ENCODE measurements around the gene GPRC5A.
A peak's percentile ranks its signal among the peaks of the same experiment; 100 is the strongest.

The GPRC5A gene

DNA sequence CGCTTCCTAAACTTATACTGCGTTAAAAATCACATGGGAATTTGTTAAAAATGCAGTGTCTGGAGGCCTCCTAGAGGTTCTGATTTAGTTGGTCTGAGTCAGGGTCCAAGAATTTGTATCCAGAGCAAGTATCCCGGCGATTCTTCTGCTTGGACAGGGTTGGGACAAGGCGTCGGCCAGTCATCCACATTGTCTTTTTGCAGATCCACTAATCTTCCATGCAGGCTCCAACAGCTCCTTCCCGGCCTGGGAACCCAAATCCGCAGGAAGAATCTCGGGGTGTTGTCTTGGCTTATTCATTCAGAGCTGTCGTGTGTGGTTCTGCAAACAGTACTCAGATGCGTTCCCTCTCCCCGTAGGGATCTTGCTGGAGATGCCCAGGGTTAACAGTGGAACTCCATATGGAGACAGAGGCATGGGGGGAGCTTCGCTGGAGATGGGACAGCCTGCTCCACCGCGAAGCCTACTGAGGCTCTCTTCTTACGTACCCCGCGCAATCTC lies 35.3 kb downstream of the GPRC5A start:
- Mint-ChIP-seq H3K27me3 (peaks cover 28 to 41% of the 10 kb centered on the region in 2 donors), H3K4me1 (ENCODE audit: low read depth in 2 of 2) (peaks cover 0 to 2% of the 10 kb centered on the region in 2 donors), H3K9me3 (no peaks in the 10 kb centered on the region), H3K27ac (no peak overlapping the region), H3K4me3 (no peak overlapping the region), H3K36me3 (ENCODE audit: insufficient read depth) (peaks cover 12% of the 10 kb centered on the region)
- ATAC-seq (replicated peaks) (no peak), DNase-seq (no peak)

DNA sequence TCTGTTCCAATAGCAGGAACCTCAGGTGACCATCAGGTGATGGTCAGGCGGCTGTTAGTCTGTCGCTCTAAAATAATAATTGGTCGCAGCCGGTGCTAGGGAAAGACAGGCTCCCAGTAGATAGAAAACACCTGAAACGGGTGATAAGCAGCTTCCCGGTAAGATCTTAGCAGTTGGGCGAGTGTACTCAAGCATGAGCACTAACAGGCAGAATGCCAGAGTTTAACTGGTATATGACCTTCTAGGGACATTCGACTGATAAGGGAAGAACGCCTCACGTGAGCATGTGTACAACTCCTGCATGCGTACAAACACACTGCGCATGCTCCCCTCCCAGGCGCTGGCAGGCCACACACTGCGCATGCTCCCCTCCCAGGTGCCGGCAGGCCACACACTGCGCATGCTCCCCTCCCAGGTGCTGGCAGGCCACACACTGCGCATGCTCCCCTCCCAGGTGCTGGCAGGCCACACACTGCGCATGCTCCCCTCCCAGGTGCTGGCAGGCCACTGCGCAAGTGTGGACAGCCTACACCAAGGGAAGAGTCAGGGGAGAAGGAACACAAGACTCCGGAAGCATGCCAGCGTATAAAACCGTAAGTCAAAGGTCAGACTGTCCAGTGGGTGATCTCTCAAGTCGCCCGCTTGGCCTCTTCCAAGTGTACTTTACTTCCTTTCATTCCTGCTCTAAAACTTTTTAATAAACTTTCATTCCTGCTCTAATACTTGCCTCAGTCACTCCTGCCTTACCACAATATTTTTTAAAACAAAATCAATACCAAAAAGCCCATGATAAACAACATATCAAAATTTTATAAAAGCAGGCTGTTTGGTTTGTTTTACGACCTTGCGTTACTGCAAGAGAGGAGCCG lies 36.1 kb downstream of the GPRC5A start:
- ATAC-seq (replicated peaks) = peak; percentile 48
- peaks cover 28 to 35% of the 10 kb centered on the region in 2 donors for H3K27me3 Mint-ChIP-seq
- H3K27ac Mint-ChIP-seq = no peak overlapping the region
- no peaks in the 10 kb centered on the region for H3K9me3 Mint-ChIP-seq
- DNase-seq = peak; percentile 43 to 57 (median 54)
- H3K36me3 Mint-ChIP-seq (ENCODE audit: insufficient read depth) = peaks cover 9% of the 10 kb centered on the region
- peak overlapping the region; percentile 56 to 70 for H3K4me3 Mint-ChIP-seq
- peaks cover 0 to 2% of the 10 kb centered on the region in 2 donors for H3K4me1 Mint-ChIP-seq (ENCODE audit: low read depth in 2 of 2)

DNA sequence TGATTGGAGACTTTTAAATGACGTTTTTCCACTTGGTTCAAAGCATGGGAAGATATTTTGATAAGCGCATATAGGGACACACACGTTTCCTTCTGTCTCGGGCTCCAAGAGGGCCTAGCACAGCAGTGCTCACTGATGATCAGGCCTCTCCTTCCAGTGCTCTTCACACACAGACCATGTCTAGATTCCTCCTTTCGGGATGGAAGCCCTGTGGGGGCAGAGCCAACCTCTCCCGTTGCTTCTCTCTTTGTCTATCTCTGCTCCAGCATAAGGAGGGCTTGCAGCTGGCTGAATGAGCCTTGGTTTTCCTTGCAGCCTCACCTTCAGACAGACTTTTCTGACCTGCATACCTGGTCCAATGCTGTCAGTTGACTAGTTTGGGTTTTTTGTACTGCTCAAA lies 38.3 kb downstream of the GPRC5A start:
- Mint-ChIP-seq H3K36me3 (ENCODE audit: insufficient read depth) (peaks cover 9% of the 10 kb centered on the region), H3K27ac (no peak overlapping the region), H3K9me3 (no peaks in the 10 kb centered on the region), H3K4me3 (no peak overlapping the region), H3K27me3 (peaks cover 34 to 47% of the 10 kb centered on the region in 2 donors), H3K4me1 (ENCODE audit: low read depth in 2 of 2) (peaks cover 0 to 2% of the 10 kb centered on the region in 2 donors)
- ATAC-seq (replicated peaks) (no peak), DNase-seq (no peak)

DNA sequence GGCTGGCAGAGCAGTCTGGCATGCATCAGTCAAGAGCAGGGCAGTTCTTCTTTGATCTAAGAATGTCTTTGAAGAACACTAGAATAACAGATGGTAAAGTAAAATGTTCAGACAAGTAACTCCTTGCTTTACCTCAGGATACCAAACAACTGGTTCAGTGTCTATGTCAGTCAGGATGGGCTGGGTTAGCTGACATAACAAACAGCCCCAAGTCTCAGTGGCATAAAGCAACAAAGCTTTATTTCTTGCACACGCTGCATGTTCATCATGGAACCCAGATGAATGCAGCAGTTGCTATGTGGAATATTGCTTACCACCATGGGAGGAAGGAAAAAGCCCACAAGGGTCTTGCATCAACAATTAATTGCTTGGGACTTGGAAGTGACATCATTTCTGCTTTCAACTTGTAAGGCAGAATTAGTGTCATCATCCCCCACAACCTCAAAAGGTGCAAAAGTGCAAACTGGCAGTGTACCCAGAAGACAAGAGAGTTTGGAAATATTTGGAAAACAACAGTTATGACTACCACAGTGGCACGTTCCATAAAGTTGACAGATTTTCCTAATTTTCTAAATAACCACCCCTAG lies 39.4 kb downstream of the GPRC5A start:
- Mint-ChIP-seq H3K27me3 (peaks cover 25 to 41% of the 10 kb centered on the region in 2 donors), H3K36me3 (ENCODE audit: insufficient read depth) (peaks cover 6% of the 10 kb centered on the region), H3K9me3 (no peaks in the 10 kb centered on the region), H3K27ac (no peak overlapping the region), H3K4me1 (ENCODE audit: low read depth in 2 of 2) (peaks cover 0 to 2% of the 10 kb centered on the region in 2 donors), H3K4me3 (no peak overlapping the region)
- DNase-seq (no peak), ATAC-seq (replicated peaks) (no peak)

DNA sequence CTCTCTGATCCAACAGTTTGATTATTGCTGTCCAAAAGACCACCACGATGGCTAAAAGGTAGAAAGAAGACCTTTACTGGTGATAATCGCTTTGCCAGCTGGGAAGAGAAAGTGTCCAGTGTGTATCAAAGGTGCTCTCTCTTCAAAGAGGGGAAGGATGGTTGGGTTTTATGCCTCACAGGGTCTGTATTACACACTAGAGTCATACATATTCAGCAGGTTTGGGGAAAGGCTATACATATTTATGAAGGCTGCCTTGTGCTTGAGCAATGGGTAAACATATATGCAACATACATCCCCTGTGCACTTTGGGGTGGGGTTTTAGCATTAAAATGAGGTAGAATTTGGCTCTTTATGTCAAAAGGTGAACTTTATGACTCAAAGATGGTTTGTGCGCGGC lies 42.4 kb downstream of the GPRC5A start:
- DNase-seq = no peak
- H3K9me3 Mint-ChIP-seq = no peaks in the 10 kb centered on the region
- no peak for ATAC-seq (replicated peaks)
- peaks cover 20 to 33% of the 10 kb centered on the region in 2 donors for H3K27me3 Mint-ChIP-seq
- no peaks in the 10 kb centered on the region for H3K36me3 Mint-ChIP-seq (ENCODE audit: insufficient read depth)
- no peak overlapping the region for H3K27ac Mint-ChIP-seq
- no peak overlapping the region for H3K4me3 Mint-ChIP-seq
- peaks cover 0 to 2% of the 10 kb centered on the region in 2 donors for H3K4me1 Mint-ChIP-seq (ENCODE audit: low read depth in 2 of 2)

DNA sequence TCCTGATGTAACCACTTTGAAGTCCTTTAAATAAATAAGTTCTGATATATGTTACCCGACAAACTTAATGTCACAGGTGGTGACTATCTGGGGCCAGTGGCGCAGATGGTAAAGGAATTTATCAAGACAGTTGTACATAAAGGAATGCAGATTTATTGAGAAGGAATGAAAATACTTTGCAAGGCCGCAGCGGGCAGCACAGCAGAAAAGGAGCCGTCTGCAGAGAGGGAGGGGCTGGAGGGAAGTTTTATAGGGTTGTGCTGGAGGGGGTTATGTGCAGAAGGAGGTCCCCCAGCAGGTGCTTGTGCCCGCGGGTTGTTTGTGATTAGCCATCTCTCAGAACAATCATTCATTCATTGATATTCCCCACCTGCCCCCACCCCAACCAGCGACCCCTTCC lies 43.2 kb downstream of the GPRC5A start:
- no peaks in the 10 kb centered on the region for H3K9me3 Mint-ChIP-seq
- H3K27me3 Mint-ChIP-seq = peaks cover 22 to 33% of the 10 kb centered on the region in 2 donors
- ATAC-seq (replicated peaks) (no peak), DNase-seq (no peak)
- no peak overlapping the region for H3K4me3 Mint-ChIP-seq
- H3K4me1 Mint-ChIP-seq (ENCODE audit: low read depth in 2 of 2) = peaks cover 0 to 2% of the 10 kb centered on the region in 2 donors
- no peaks in the 10 kb centered on the region for H3K36me3 Mint-ChIP-seq (ENCODE audit: insufficient read depth)
- no peak overlapping the region for H3K27ac Mint-ChIP-seq

DNA sequence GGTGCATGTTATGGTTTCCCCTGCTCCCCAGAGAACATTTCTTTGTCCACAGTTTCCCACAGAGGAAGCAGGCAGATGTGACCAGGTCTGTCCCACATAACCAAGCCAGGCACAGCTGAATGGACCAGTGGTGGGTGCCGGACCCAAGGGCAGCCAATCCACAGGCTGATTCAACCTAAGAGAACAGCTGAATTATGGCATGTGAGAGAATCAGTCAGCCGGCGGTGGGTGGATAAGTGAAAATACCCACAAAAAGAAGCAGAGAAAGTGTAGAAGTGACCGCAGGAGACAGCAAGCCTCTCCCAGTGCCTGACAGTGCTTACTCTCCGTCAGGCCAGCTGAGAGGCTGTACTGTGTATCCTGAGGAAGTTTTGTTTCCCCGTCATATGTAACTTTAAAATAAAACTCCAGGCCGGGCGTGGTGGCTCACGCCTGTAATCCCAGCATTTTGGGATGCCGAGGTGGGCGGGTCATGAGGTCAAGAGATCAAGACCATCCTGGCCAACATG lies 45.7 kb downstream of the GPRC5A start:
- Mint-ChIP-seq H3K4me3 (no peak overlapping the region), H3K27me3 (peaks cover 11 to 21% of the 10 kb centered on the region in 2 donors), H3K9me3 (no peaks in the 10 kb centered on the region), H3K27ac (no peak overlapping the region), H3K36me3 (ENCODE audit: insufficient read depth) (no peaks in the 10 kb centered on the region), H3K4me1 (ENCODE audit: low read depth in 2 of 2) (no peaks in the 10 kb centered on the region)
- no peak for ATAC-seq (replicated peaks)
- DNase-seq = no peak

DNA sequence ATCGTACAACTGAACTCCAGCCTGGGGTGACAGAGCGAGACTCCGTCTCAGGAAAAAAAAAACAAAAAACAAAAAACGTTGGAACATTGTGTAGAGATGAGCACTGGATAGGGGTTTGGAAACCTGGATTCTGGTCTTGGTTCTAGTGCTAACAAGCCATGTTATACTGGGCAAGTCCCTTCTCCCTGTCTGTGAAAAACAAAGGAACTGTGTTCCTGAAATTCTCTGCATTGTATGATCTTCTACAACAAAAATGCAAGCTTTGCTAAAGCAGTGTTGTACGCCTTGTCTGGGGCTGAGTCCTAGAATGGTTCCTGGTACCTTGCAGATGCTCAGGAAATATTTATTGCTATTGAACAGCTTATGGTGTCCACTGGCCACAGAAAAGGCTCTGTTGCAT lies 47.2 kb downstream of the GPRC5A start:
- Mint-ChIP-seq H3K9me3 (no peaks in the 10 kb centered on the region), H3K27ac (no peak overlapping the region), H3K4me1 (ENCODE audit: low read depth in 2 of 2) (no peaks in the 10 kb centered on the region), H3K36me3 (ENCODE audit: insufficient read depth) (no peaks in the 10 kb centered on the region), H3K27me3 (peaks cover 11 to 19% of the 10 kb centered on the region in 2 donors), H3K4me3 (no peak overlapping the region)
- ATAC-seq (replicated peaks) (no peak), DNase-seq (no peak)

DNA sequence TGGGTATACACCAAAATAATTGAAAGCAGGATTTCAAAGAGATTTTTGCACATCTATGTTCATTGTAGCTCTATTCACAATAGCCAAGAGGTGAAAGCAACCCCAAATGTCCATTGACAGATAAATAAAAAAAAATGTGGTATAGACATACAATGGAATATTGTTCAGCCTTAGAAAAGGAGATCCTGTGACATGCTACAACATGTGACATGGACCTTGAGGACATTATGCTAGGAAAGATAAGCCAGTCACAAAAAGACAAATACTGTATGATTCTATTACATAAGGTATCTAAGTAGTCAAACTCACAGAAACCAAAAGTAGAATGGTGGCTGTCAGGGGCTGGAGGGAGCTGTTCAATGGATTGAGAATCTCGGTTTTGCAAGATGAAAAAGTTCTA lies 48.5 kb downstream of the GPRC5A start:
- Mint-ChIP-seq H3K27me3 (peaks cover 5 to 9% of the 10 kb centered on the region in 2 donors), H3K4me1 (ENCODE audit: low read depth in 2 of 2) (no peaks in the 10 kb centered on the region), H3K9me3 (no peaks in the 10 kb centered on the region), H3K27ac (no peak overlapping the region), H3K4me3 (no peak overlapping the region), H3K36me3 (ENCODE audit: insufficient read depth) (no peaks in the 10 kb centered on the region)
- ATAC-seq (replicated peaks) (no peak), DNase-seq (no peak)

DNA sequence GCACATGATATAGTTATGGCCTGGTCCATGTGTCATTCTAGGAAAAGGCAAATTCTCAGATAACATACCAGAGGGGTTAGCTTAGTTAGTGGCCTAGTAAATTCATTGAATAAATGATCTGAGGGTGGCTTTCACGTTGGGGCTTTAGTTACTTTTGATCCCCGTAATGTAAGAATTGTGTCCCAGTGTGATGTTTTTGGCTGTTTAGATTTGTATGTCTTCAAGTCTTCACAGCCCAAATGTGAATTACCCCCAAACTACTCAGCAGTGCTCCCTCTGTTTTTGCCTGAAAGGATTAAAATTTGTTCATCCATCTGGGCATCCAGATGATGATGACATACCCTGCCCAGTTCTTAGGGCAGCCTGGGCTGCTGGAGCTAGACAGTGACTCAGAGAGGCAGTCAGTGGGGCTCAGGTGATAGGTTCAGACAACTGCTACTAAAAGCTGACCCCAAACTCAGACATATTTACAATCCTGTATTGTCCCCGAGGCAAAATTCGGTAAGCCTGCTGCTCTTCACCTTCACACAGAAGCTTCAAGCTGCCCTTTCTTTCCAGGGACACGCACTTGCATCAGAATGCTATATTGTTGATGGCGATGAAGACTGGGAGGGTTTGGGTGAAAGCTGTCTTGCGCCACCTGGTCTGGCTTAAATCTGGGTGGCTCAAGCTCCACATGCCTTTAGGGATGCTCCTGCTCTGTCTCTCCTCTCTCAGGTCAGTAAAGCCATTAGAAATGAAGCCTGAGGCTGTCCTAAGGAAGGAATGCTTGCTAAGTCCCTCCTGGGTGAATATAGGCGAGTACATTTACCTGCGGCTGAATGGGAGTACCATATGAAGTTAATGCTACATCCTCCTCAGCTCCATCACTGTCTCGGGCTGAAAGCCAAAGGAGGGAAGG lies 50.3 kb downstream of the GPRC5A start:
- H3K4me1 Mint-ChIP-seq (ENCODE audit: low read depth in 2 of 2) = no peaks in the 10 kb centered on the region
- H3K27ac Mint-ChIP-seq = no peak overlapping the region
- DNase-seq (no peak), ATAC-seq (replicated peaks) (no peak)
- H3K36me3 Mint-ChIP-seq (ENCODE audit: insufficient read depth) = no peaks in the 10 kb centered on the region
- H3K27me3 Mint-ChIP-seq = peaks cover 7 to 10% of the 10 kb centered on the region in 2 donors
- no peaks in the 10 kb centered on the region for H3K9me3 Mint-ChIP-seq
- no peak overlapping the region for H3K4me3 Mint-ChIP-seq

DNA sequence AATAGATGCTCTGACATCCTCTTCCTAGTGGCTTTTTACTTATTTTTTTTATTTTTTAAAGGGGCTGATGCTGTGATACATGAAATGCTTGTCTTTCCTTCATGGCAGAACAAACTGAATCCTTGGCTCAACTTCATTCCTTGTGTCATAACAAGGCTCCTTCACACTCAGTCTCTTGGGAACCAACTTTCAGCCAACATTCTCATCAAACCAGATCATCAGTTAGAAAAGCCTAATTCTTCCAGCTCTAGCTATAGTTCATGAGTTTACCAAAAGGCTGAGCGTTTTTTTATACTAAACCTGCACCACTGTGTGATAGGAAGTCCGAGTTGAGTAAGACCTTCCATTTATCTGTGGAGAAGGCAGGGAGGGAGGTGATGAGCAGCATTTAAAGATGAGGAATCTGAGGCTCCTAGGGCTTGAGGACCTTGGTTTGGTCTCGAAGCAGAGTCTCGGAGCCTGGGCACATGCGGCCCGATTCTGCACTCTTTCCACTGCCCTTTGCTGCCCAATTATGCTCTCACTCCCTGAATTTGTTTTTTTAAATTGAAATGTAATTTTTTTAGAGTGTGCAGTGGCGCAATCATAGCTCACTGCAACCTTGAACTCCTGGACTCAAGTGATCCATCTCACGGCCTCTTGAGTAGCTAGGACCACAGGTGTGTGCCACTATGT lies 52.4 kb downstream of the GPRC5A start:
- Mint-ChIP-seq H3K4me1 (ENCODE audit: low read depth in 2 of 2) (no peaks in the 10 kb centered on the region), H3K36me3 (ENCODE audit: insufficient read depth) (no peaks in the 10 kb centered on the region), H3K4me3 (no peak overlapping the region), H3K27ac (no peak overlapping the region), H3K9me3 (no peaks in the 10 kb centered on the region), H3K27me3 (peaks cover under 1 to 7% of the 10 kb centered on the region in 2 donors)
- DNase-seq (no peak), ATAC-seq (replicated peaks) (no peak)

DNA sequence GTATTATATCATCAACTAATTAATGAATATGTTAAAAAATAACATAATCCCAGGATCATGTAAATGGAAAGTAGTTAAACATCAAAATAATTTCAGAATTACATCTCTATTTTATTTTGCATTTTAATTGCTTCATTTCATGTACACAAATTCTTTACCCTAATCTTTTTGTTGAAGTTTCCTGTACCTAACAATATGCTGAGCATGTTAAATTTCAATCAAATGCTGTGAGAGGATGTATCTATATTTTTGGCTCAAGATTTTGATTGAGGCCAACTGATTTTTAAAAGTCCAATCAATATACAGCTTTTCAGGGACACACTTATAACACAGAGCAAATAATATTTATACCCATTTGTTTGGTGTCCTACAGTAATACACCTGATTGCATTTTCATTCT lies 54.2 kb downstream of the GPRC5A start:
- ATAC-seq (replicated peaks) (no peak), DNase-seq (no peak)
- H3K4me1 Mint-ChIP-seq (ENCODE audit: low read depth in 2 of 2) = no peaks in the 10 kb centered on the region
- H3K27me3 Mint-ChIP-seq = peaks cover 4 to 16% of the 10 kb centered on the region in 2 donors
- no peaks in the 10 kb centered on the region for H3K36me3 Mint-ChIP-seq (ENCODE audit: insufficient read depth)
- no peaks in the 10 kb centered on the region for H3K9me3 Mint-ChIP-seq
- no peak overlapping the region for H3K4me3 Mint-ChIP-seq
- H3K27ac Mint-ChIP-seq = no peak overlapping the region
